SK-N-SH (cell line): ENCODE data around the gene KCNJ15. TPM values are rescaled to one million over a fixed set of nuclear protein-coding genes. Genes with fewer than 3 reads are reported as not detected.

Experiments
- CTCF ChIA-PET: fragments of 300-600, 350-600 bp; formaldehyde crosslinking; extraction: SDS; loops from one replicate; lab custom pipeline; 2021; lab: Yijun Ruan, JAX
- POLR2A ChIA-PET: fragments of 350-600 bp; sonication (Branson Sonifier 250); formaldehyde crosslinking; extraction: SDS; loops from one replicate; lab custom pipeline; 2020; ENCODE audit warnings: antibody characterized with exemption, inconsistent platforms; lab: Yijun Ruan, JAX
- DNase-seq: peaks from one replicate; pipeline ENCODE4 v3.0.0; 2012
- H2AFZ ChIP-seq: fragments of 200-600 bp; sonication (generic); 2 replicates; pipeline ENCODE4 v1.8.1; 2016; ENCODE audit warnings: antibody characterized with exemption, mild to moderate bottlenecking, low read depth
- H3F3A ChIP-seq: fragments of 200-600 bp; sonication (generic); replicated peaks from 2 replicates; pipeline ENCODE3; 2016; ENCODE audit warnings: antibody characterized with exemption, mild to moderate bottlenecking; ENCODE audit not compliant: insufficient read depth
- H3K27ac ChIP-seq, 2 experiments: fragments of 200-500 bp in 1 of 2; fragments of 200-600 bp in 1 of 2; sonication (Bioruptor generic) in 1 of 2; sonication (generic), shearing (Covaris generic) in 1 of 2; 2 replicates each; pipeline versions ENCODE4 v1.5.1 to v1.6.1; 2014 to 2016; ENCODE audit warnings: low read depth in 2 of 2, inconsistent platforms in 1 of 2, low read length in 1 of 2, mild to moderate bottlenecking in 1 of 2, mixed read lengths in 1 of 2
- H3K27me3 ChIP-seq: fragments of 200-600 bp; sonication (generic), shearing (Covaris generic); 2 replicates; pipeline ENCODE4 v1.6.1; 2016; ENCODE audit warnings: mixed run types; ENCODE audit not compliant: insufficient read depth
- H3K36me3 ChIP-seq, 2 experiments: fragments of 200-500 bp in 1 of 2; fragments of 200-600 bp in 1 of 2; sonication (Bioruptor generic) in 1 of 2; sonication (generic) in 1 of 2; replicated peaks in 1 of 2; 2 replicates each; pipeline versions ENCODE3 to v1.5.1; 2014 to 2016; ENCODE audit warnings: low read length in 1 of 2, mild to moderate bottlenecking in 1 of 2; ENCODE audit not compliant: insufficient read depth in 2 of 2, control insufficient read depth in 1 of 2
- H3K4me1 ChIP-seq, 2 experiments: fragments of 200-500 bp in 1 of 2; fragments of 200-600 bp in 1 of 2; sonication (Bioruptor generic) in 1 of 2; sonication (generic), shearing (Covaris generic) in 1 of 2; 2 replicates each; pipeline versions ENCODE4 v1.5.1 to v1.6.1; 2014 to 2016; ENCODE audit warnings: low read depth in 1 of 2, low read length in 1 of 2, mixed run types in 1 of 2; ENCODE audit not compliant: insufficient read depth in 2 of 2, control insufficient read depth in 1 of 2
- H3K4me2 ChIP-seq: fragments of 200-600 bp; sonication (generic), shearing (Covaris generic); 2 replicates; pipeline ENCODE4 v1.6.1; 2017; ENCODE audit warnings: mixed run types
- H3K4me3 ChIP-seq, 2 experiments: fragments of 200-500 bp in 1 of 2; fragments of 200-600 bp in 1 of 2; sonication (Bioruptor generic) in 1 of 2; sonication (generic), shearing (Covaris generic) in 1 of 2; 2 replicates each; pipeline versions ENCODE4 v1.5.1 to v1.8.1; 2014 to 2016; ENCODE audit warnings: low read depth in 2 of 2, inconsistent platforms in 1 of 2, low read length in 1 of 2, mild to moderate bottlenecking in 1 of 2, mixed read lengths in 1 of 2, moderate library complexity in 1 of 2
- H3K79me2 ChIP-seq: fragments of 200-600 bp; sonication (generic); 2 replicates; pipeline ENCODE4 v1.8.1; 2017; ENCODE audit warnings: mild to moderate bottlenecking; ENCODE audit not compliant: insufficient read depth
- H3K9ac ChIP-seq: fragments of 200-600 bp; sonication (generic); 2 replicates; pipeline ENCODE4 v1.6.1; 2017; ENCODE audit warnings: mixed run types
- H3K9me2 ChIP-seq: fragments of 200-600 bp; sonication (generic); 2 replicates; pipeline ENCODE4 v1.6.1; 2017; ENCODE audit warnings: mixed run types
- H3K9me3 ChIP-seq: fragments of 200-600 bp; sonication (generic); 2 replicates; pipeline ENCODE4 v1.6.1; 2017; ENCODE audit warnings: mixed run types, mild to moderate bottlenecking, moderate library complexity
- H4K20me1 ChIP-seq: fragments of 200-600 bp; sonication (generic); 2 replicates; pipeline ENCODE4 v1.6.1; 2017; ENCODE audit warnings: mild to moderate bottlenecking, mixed run types; ENCODE audit not compliant: insufficient read depth
- EZH2phosphoT487 ChIP-seq: fragments of 200-600 bp; sonication (generic); IDR thresholded peaks from 2 replicates; pipeline ENCODE4 v1.6.1; 2017; ENCODE audit warnings: low read depth, mixed run types, mild to moderate bottlenecking, antibody characterized with exemption, moderate library complexity, borderline replicate concordance
- FOSL2 ChIP-seq: IDR thresholded peaks from 2 replicates; pipeline ENCODE4 v1.4.0; 2012; ENCODE audit warnings: low read depth, mild to moderate bottlenecking, moderate library complexity, borderline replicate concordance
- FOXJ3 ChIP-seq: sonication (generic); formaldehyde crosslinking; IDR thresholded peaks from 2 replicates; pipeline ENCODE4 v1.5.1; 2020; ENCODE audit warnings: mild to moderate bottlenecking, missing genetic modification reagents
- GABPA ChIP-seq: IDR thresholded peaks from 2 replicates; pipeline ENCODE4 v1.4.0; 2012; ENCODE audit warnings: low read depth, mild to moderate bottlenecking
- JUND ChIP-seq: IDR thresholded peaks from 2 replicates; pipeline ENCODE4 v1.4.0; 2012
- MXI1 ChIP-seq: IDR thresholded peaks from 2 replicates; pipeline ENCODE4 v1.6.1; 2012; ENCODE audit warnings: mild to moderate bottlenecking, low read depth, low read length, improper control_type of control experiment
- NFIC ChIP-seq: IDR thresholded peaks from 2 replicates; pipeline ENCODE4 v1.4.0; 2012; ENCODE audit warnings: borderline replicate concordance
- NRF1 ChIP-seq: IDR thresholded peaks from 2 replicates; pipeline ENCODE4 v1.6.1; 2012; ENCODE audit warnings: low read depth, mild to moderate bottlenecking, low read length
- RCOR1 ChIP-seq: fragments of 150-350 bp; IDR thresholded peaks from 2 replicates; pipeline ENCODE4 v1.6.1; 2017; ENCODE audit warnings: antibody characterized with exemption, low read length
- RFX5 ChIP-seq: IDR thresholded peaks from 2 replicates; pipeline ENCODE4 v1.6.1; 2012; ENCODE audit warnings: mild to moderate bottlenecking, improper control_type of control experiment, low read length
- SIN3A ChIP-seq: IDR thresholded peaks from 2 replicates; pipeline ENCODE4 v1.6.1; 2012; ENCODE audit warnings: low read depth, mild to moderate bottlenecking, low read length, moderate library complexity, borderline replicate concordance
- SMC3 ChIP-seq: IDR thresholded peaks from 2 replicates; pipeline ENCODE4 v1.6.1; 2012; ENCODE audit warnings: low read depth, low read length, improper control_type of control experiment
- TCF12 ChIP-seq: IDR thresholded peaks from 2 replicates; pipeline ENCODE4 v1.4.0; 2012
- TEAD4 ChIP-seq: IDR thresholded peaks from 2 replicates; pipeline ENCODE4 v1.4.0; 2012; ENCODE audit warnings: mild to moderate bottlenecking, borderline replicate concordance; ENCODE audit not compliant: insufficient read depth
- YY1 ChIP-seq: IDR thresholded peaks from 2 replicates; pipeline ENCODE4 v1.4.0; 2012; ENCODE audit warnings: low read depth, mild to moderate bottlenecking
- WGBS: methylation state at CpG from one replicate; pipeline ENCODE4 v1.1.6; 2017; ENCODE audit warnings: low lambda C conversion rate; 5-methylcytosine and 5-hydroxymethylcytosine counted together
- polyA plus RNA-seq, 3 experiments: library from polyadenylated mRNA; depleted of rRNA; stranded (reverse); fragments of >200 nt; gene quantifications; 2 replicates each; pipeline ENCODE4 v1.2.3, GENCODE V29; 2012
- TF ChIP-seq, protein P1 (sequence below): IDR thresholded peaks from 2 replicates; pipeline ENCODE4 v1.4.0; 2012; ENCODE audit warnings: low read depth, borderline replicate concordance
- TF ChIP-seq, protein P2 (sequence below): IDR thresholded peaks from 2 replicates; pipeline ENCODE4 v1.4.0; 2012; ENCODE audit warnings: low read depth
- TF ChIP-seq, protein P3 (sequence below): fragments of 150-350 bp; IDR thresholded peaks from 2 replicates; pipeline ENCODE4 v1.6.1; 2017; ENCODE audit warnings: antibody characterized with exemption, low read length, low read depth, borderline replicate concordance
- TF ChIP-seq, protein P4 (sequence below): IDR thresholded peaks from 2 replicates; pipeline ENCODE4 v1.6.1; 2012; ENCODE audit warnings: mild to moderate bottlenecking, low read depth, low read length, moderate library complexity

Gene KCNJ15
- polyA plus RNA-seq, 1 of the 3 experiments (the other 2 are of a cell fraction) = 0.03 TPM

DNA sequence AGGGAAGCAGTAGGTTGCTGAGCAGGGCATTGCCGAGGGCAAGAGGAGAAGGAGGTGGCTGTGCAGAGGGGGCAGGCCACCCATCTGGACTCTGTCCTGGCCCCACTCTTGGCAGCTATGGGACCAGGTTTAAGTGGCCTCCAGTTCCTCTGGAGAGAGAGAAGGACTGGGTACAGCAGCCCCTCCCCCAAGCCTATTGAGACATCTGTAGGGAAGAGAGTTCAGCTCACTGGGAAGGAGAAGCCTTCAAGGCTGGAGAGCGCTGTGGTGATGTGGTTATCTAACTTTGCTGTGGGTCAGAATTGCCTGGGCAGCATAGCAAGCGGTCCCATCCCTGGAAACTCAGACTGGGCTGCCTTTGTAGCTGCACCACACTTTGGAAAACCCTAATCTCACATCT, 93.9 kb downstream of the KCNJ15 start:
- no peaks in the 10 kb centered on the region for H3F3A ChIP-seq
- ChIA-PET POLR2A (no interaction called here), CTCF (interaction anchor here (1.0 to 3.3 kb wide), 2 partner anchors 133 to 191 kb away, joined by 3 to 37 read pairs; no protein-coding TSS in a partner anchor)
- WGBS = 96% methylated on average over 3 of the region's 3 CpGs
- H2AFZ ChIP-seq = no peak overlapping the region
- no peak overlapping the region for H3K9ac ChIP-seq
- TF ChIP-seq YY1 (no peak), GABPA (no peak), NFIC (no peak), FOSL2 (no peak), SMC3 (no peak), JUND (no peak), MXI1 (no peak), FOXJ3 (no peak), NRF1 (no peak), TCF12 (no peak), EZH2phosphoT487 (no peak), SIN3A (no peak), RFX5 (no peak), TEAD4 (no peak), RCOR1 (no peak)
- TF ChIP-seq, protein P1, sequence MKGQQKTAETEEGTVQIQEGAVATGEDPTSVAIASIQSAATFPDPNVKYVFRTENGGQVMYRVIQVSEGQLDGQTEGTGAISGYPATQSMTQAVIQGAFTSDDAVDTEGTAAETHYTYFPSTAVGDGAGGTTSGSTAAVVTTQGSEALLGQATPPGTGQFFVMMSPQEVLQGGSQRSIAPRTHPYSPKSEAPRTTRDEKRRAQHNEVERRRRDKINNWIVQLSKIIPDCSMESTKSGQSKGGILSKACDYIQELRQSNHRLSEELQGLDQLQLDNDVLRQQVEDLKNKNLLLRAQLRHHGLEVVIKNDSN = no peak
- TF ChIP-seq, protein P2, sequence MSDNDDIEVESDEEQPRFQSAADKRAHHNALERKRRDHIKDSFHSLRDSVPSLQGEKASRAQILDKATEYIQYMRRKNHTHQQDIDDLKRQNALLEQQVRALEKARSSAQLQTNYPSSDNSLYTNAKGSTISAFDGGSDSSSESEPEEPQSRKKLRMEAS = no peak
- TF ChIP-seq, protein P3, sequence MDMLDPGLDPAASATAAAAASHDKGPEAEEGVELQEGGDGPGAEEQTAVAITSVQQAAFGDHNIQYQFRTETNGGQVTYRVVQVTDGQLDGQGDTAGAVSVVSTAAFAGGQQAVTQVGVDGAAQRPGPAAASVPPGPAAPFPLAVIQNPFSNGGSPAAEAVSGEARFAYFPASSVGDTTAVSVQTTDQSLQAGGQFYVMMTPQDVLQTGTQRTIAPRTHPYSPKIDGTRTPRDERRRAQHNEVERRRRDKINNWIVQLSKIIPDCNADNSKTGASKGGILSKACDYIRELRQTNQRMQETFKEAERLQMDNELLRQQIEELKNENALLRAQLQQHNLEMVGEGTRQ = no peak
- TF ChIP-seq, protein P4, sequence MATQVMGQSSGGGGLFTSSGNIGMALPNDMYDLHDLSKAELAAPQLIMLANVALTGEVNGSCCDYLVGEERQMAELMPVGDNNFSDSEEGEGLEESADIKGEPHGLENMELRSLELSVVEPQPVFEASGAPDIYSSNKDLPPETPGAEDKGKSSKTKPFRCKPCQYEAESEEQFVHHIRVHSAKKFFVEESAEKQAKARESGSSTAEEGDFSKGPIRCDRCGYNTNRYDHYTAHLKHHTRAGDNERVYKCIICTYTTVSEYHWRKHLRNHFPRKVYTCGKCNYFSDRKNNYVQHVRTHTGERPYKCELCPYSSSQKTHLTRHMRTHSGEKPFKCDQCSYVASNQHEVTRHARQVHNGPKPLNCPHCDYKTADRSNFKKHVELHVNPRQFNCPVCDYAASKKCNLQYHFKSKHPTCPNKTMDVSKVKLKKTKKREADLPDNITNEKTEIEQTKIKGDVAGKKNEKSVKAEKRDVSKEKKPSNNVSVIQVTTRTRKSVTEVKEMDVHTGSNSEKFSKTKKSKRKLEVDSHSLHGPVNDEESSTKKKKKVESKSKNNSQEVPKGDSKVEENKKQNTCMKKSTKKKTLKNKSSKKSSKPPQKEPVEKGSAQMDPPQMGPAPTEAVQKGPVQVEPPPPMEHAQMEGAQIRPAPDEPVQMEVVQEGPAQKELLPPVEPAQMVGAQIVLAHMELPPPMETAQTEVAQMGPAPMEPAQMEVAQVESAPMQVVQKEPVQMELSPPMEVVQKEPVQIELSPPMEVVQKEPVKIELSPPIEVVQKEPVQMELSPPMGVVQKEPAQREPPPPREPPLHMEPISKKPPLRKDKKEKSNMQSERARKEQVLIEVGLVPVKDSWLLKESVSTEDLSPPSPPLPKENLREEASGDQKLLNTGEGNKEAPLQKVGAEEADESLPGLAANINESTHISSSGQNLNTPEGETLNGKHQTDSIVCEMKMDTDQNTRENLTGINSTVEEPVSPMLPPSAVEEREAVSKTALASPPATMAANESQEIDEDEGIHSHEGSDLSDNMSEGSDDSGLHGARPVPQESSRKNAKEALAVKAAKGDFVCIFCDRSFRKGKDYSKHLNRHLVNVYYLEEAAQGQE = no peak
- H3K9me3 ChIP-seq = no peaks in the 10 kb centered on the region
- H3K4me2 ChIP-seq = no peak overlapping the region
- no peak overlapping the region for H3K4me3 ChIP-seq
- no peaks in the 10 kb centered on the region; a peak in 1 of 4 replicates for H3K4me1 ChIP-seq
- H3K36me3 ChIP-seq = no peaks in the 10 kb centered on the region
- no peaks in the 10 kb centered on the region for H4K20me1 ChIP-seq
- no peaks in the 10 kb centered on the region for H3K27me3 ChIP-seq
- H3K27ac ChIP-seq = no peak overlapping the region
- no peak for DNase-seq
- H3K79me2 ChIP-seq = no peaks in the 10 kb centered on the region
- no peaks in the 10 kb centered on the region for H3K9me2 ChIP-seq
